MM.1S (cell line): Measurements from ENCODE around the gene CMIP.

Experiments used
- CTCF ChIP-seq: fragments of 300-600 bp; sonication (generic); IDR thresholded peaks from 2 replicates; pipeline ENCODE4 v1.5.1; 2016; ENCODE audit warnings: antibody characterized with exemption, low read length, mixed read lengths
- EZH2 ChIP-seq: fragments of 300-600 bp; sonication (generic); optimal IDR thresholded peaks from 2 replicates; pipeline ENCODE3; 2017; ENCODE audit warnings: low read depth, mild to moderate bottlenecking, antibody characterized with exemption, low read length, mixed read lengths
- EZH2phosphoT487 ChIP-seq: fragments of 300-600 bp; sonication (generic); IDR thresholded peaks from 2 replicates; pipeline ENCODE4 v1.6.1; 2018; ENCODE audit warnings: antibody characterized with exemption, low read length

GRCh38 chr16:81551821-81552304, 107.3 kb downstream of the CMIP start:
- TF ChIP-seq CTCF (no peak), EZH2 (no peak), EZH2phosphoT487 (no peak)
